Calu3 (cell line): ENCODE data around the gene TBC1D3B. TPM values are rescaled to one million over a fixed set of nuclear protein-coding genes. Genes with fewer than 3 reads are reported as not detected.

Source experiments
- BruUV-seq: library from RNA; stranded (reverse); fragments of 400-500 nt; replicated peaks from 2 replicates; lab custom pipeline; 2021; lab: Mats Ljungman, UMichigan
- CTCF ChIA-PET: fragments of 300-600 bp; sonication (Branson Sonifier 250); formaldehyde crosslinking; loops from one replicate; lab custom pipeline; 2022; ENCODE audit warnings: antibody characterized with exemption; lab: Charles Lee
- DNase-seq: peaks from one replicate; pipeline ENCODE4 v3.0.0; 2022
- H3K27ac Mint-ChIP-seq: one replicate; pipeline ENCODE4 v1.8.0; 2022; ENCODE audit warnings: mixed read lengths; ENCODE audit not compliant: unreplicated experiment
- H3K27me3 Mint-ChIP-seq: one replicate; pipeline ENCODE4 v1.8.0; 2022; ENCODE audit warnings: mixed read lengths; ENCODE audit not compliant: unreplicated experiment
- H3K36me3 Mint-ChIP-seq: one replicate; pipeline ENCODE4 v1.8.0; 2022; ENCODE audit warnings: mild to moderate bottlenecking, moderate library complexity, mixed read lengths; ENCODE audit not compliant: insufficient read depth, unreplicated experiment
- H3K4me1 Mint-ChIP-seq: one replicate; pipeline ENCODE4 v1.8.0; 2022; ENCODE audit warnings: mild to moderate bottlenecking, low read depth, mixed read lengths; ENCODE audit not compliant: unreplicated experiment
- H3K4me3 Mint-ChIP-seq: one replicate; pipeline ENCODE4 v1.8.0; 2022; ENCODE audit warnings: mild to moderate bottlenecking, low read depth, moderate library complexity, mixed read lengths; ENCODE audit not compliant: unreplicated experiment
- H3K9me3 Mint-ChIP-seq: one replicate; pipeline ENCODE4 v1.8.0; 2022; ENCODE audit warnings: low read depth, mixed read lengths; ENCODE audit not compliant: unreplicated experiment
- intact Hi-C: fragments of 100-400 bp; cut with micrococcal nuclease; formaldehyde crosslinking; loops from one replicate; pipeline ENCODE4 v1.10.0; 2022; ENCODE audit not compliant: unreplicated experiment
- total RNA-seq: library from RNA; stranded (reverse); gene quantifications from 2 replicates; pipeline ENCODE4 v1.2.3, GENCODE V29; 2022
- TF ChIP-seq, protein P1 (sequence below): fragments of 200-600 bp; IDR thresholded peaks from one replicate; pipeline ENCODE4 v1.8.0; 2022; ENCODE audit warnings: antibody characterized with exemption; ENCODE audit not compliant: unreplicated experiment

The TBC1D3B gene
- total RNA-seq, 1 experiment from 2014 or later: 73.5 TPM

DNA sequence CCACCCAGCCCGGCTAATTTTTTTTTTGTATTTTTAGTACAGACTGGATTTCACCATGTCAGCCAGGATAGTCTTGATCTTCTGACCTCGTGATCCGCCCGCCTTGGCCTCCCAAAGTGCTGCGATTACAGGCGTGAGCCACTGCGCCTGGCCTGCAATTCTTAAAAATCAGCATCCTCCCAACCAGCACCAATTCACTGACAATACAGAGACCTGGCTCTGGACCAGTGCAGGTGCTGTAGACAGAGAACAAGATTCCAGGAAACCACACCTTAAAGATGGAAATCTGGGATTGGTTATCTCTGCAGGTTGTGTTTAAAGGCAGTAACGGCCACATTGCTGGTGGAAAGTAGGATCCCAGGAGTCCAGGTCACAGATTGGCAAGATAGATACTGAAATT, 33.6 kb downstream of the TBC1D3B start:
- Mint-ChIP-seq H3K9me3 (no peaks in the 10 kb centered on the region), H3K27me3 (peaks cover 65% of the 10 kb centered on the region), H3K4me1 (no peaks in the 10 kb centered on the region), H3K36me3 (no peaks in the 10 kb centered on the region), H3K27ac (no peak overlapping the region), H3K4me3 (no peak overlapping the region)
- CTCF ChIA-PET: no interaction called here
- DNase-seq: no peak
- intact Hi-C loops: no loop called here
- no TSS peak for BruUV-seq
- TF ChIP-seq, protein P1, sequence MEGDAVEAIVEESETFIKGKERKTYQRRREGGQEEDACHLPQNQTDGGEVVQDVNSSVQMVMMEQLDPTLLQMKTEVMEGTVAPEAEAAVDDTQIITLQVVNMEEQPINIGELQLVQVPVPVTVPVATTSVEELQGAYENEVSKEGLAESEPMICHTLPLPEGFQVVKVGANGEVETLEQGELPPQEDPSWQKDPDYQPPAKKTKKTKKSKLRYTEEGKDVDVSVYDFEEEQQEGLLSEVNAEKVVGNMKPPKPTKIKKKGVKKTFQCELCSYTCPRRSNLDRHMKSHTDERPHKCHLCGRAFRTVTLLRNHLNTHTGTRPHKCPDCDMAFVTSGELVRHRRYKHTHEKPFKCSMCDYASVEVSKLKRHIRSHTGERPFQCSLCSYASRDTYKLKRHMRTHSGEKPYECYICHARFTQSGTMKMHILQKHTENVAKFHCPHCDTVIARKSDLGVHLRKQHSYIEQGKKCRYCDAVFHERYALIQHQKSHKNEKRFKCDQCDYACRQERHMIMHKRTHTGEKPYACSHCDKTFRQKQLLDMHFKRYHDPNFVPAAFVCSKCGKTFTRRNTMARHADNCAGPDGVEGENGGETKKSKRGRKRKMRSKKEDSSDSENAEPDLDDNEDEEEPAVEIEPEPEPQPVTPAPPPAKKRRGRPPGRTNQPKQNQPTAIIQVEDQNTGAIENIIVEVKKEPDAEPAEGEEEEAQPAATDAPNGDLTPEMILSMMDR: no peak

DNA sequence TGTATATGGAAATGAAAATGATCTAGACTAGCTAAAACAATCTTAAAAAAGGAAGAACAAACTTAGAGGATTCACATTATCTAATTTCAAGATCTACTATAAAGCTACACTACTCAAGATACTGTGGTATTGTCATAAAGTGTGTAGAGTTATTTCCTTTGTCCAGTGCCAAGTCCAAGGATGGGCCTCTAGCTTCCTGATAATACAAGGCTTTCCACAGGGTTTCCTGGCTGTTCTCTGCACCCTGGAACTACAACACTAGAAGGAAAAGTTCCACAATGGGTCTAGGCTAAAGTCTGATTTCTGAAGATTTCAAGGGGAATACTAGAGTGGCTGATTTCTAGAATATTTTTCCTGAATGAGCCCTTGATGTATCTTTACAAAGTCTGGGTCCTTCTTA, 34.2 kb downstream of the TBC1D3B start:
- CTCF ChIA-PET: no interaction called here
- no TSS peak for BruUV-seq
- TF ChIP-seq, protein P1: no peak
- DNase-seq: no peak
- Mint-ChIP-seq H3K36me3 (no peaks in the 10 kb centered on the region), H3K4me1 (no peaks in the 10 kb centered on the region), H3K9me3 (no peaks in the 10 kb centered on the region), H3K4me3 (no peak overlapping the region), H3K27ac (no peak overlapping the region), H3K27me3 (peaks cover 65% of the 10 kb centered on the region)
- intact Hi-C loops: no loop called here

DNA sequence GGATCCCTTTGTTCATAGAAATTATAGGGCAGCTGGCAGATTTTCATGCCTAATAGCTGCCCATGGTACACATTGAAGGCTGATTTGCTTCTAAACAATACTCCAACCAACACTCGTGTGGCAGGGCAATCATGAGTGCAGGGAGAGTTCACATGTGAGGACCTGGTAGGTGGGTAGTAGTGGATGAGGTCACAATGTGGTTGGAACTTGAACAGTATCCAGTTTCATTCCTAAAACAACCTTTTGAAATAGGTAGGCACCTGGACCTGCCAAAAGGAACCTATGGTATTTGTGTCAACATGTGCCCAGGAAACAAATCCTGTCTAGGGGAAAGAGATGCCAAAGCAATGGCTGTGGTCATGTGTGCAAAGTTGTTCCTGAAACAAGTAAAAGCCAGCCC, 40.0 kb downstream of the TBC1D3B start:
- DNase-seq: no peak
- Mint-ChIP-seq H3K4me3 (no peak overlapping the region), H3K4me1 (no peaks in the 10 kb centered on the region), H3K27ac (no peak overlapping the region), H3K27me3 (peaks cover 76% of the 10 kb centered on the region), H3K9me3 (no peaks in the 10 kb centered on the region), H3K36me3 (no peaks in the 10 kb centered on the region)
- intact Hi-C loops: no loop called here
- no TSS peak for BruUV-seq
- CTCF ChIA-PET: no interaction called here
- TF ChIP-seq, protein P1: no peak

DNA sequence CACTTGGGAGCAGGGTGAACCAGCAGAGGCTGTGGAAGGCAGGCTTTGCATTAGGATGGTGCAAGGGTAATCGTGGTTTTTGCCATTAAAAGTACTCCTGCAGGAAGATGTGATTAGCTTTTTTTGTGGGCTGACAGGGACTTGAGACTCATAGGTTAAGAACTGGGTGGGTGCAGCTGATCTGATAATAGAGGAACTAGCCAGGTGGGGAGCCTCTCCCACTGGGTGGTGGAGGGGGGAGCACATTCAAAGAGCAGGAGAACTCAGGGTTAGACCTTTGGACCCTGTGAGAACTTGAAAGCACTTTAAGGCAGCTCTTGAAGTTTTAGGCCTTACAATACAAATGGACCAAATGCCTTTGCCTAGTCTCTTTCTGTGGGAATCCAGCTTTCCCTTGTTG, 40.4 kb downstream of the TBC1D3B start:
- H3K9me3 Mint-ChIP-seq: no peaks in the 10 kb centered on the region
- CTCF ChIA-PET: no interaction called here
- BruUV-seq: no TSS peak
- H3K4me3 Mint-ChIP-seq: no peak overlapping the region
- DNase-seq: no peak
- no peaks in the 10 kb centered on the region for H3K36me3 Mint-ChIP-seq
- TF ChIP-seq, protein P1: no peak
- intact Hi-C loops: no loop called here
- peaks cover 74% of the 10 kb centered on the region for H3K27me3 Mint-ChIP-seq
- no peak overlapping the region for H3K27ac Mint-ChIP-seq
- H3K4me1 Mint-ChIP-seq: no peaks in the 10 kb centered on the region
